GM20431 (cell line): Measurements from ENCODE around the gene OR10P1.
"Not testable (repeated sequence)": the region's sequence is repeated elsewhere in the genome, so short reads cannot be mapped to it uniquely, and the experiment has no call there.

Experiments
- in situ Hi-C: fragments of 300-500 bp; cut with MseI, MboI; formaldehyde crosslinking; loops from one replicate; pipeline ENCODE4 v1.15.0; 2020; ENCODE audit warnings: low sequenced_read_pairs; ENCODE audit not compliant: unreplicated experiment

OR10P1 gene

GRCh38 chr12:55636853-55637252 lies at the start of gene OR10P1:
Gene OR10P1 (plus strand): TSS chr12:55636892. CDS start chr12:55636892, 0 bp downstream.
- in situ Hi-C loops, result no loop called here

- in situ Hi-C loops, result not testable (repeated sequence)
These were observed 46.5 kb upstream of the OR10P1 start for GRCh38 chr12:55590152-55590551.

GRCh38 chr12:55607821-55608594 lies 28.7 kb upstream of the OR10P1 start:
- in situ Hi-C loops, result no loop called here

GRCh38 chr12:55610598-55610997 lies 26.1 kb upstream of the OR10P1 start:
- in situ Hi-C loops, result loop anchor here (10.0 kb wide), 1 partner anchor 416 kb away; no protein-coding TSS in a partner anchor

- in situ Hi-C loops, result loop anchor here (10.0 kb wide), 1 partner anchor 418 kb away; no protein-coding TSS in a partner anchor
These were observed 24.0 kb upstream of the OR10P1 start for GRCh38 chr12:55612646-55613045.

GRCh38 chr12:55614764-55615163 lies 21.9 kb upstream of the OR10P1 start:
- in situ Hi-C loops, result loop anchor here (10.0 kb wide), 1 partner anchor 420 kb away; no protein-coding TSS in a partner anchor

- in situ Hi-C loops, result loop anchor here (10.0 kb wide), 1 partner anchor 425 kb away; no protein-coding TSS in a partner anchor
These were observed 17.1 kb upstream of the OR10P1 start for GRCh38 chr12:55619354-55620138.

GRCh38 chr12:55624056-55624455 lies 12.6 kb upstream of the OR10P1 start:
- in situ Hi-C loops, result no loop called here

GRCh38 chr12:55626154-55626553 lies 10.5 kb upstream of the OR10P1 start:
- in situ Hi-C loops, result no loop called here

- in situ Hi-C loops, result no loop called here
These were observed 7.4 kb upstream of the OR10P1 start for GRCh38 chr12:55629058-55629841.

GRCh38 chr12:55631056-55631455 lies 5.6 kb upstream of the OR10P1 start:
- in situ Hi-C loops, result no loop called here

- in situ Hi-C loops, result no loop called here
These were observed 5.0 kb upstream of the OR10P1 start for GRCh38 chr12:55631733-55632132.

- in situ Hi-C loops, result no loop called here
These were observed 3.5 kb upstream of the OR10P1 start for GRCh38 chr12:55633151-55633550.

GRCh38 chr12:55636116-55636655 lies 506 bp upstream of the OR10P1 start:
- in situ Hi-C loops, result no loop called here

GRCh38 chr12:55637467-55637866 lies 775 bp downstream of the OR10P1 start:
- in situ Hi-C loops, result no loop called here

GRCh38 chr12:55641595-55641994 lies 4.9 kb downstream of the OR10P1 start:
- in situ Hi-C loops, result no loop called here

- in situ Hi-C loops, result no loop called here
These were observed 5.6 kb downstream of the OR10P1 start for GRCh38 chr12:55642267-55642666.

GRCh38 chr12:55642669-55643068 lies 6.0 kb downstream of the OR10P1 start:
- in situ Hi-C loops, result no loop called here

GRCh38 chr12:55644591-55644990 lies 7.9 kb downstream of the OR10P1 start:
- in situ Hi-C loops, result no loop called here

GRCh38 chr12:55647027-55647426 lies 10.3 kb downstream of the OR10P1 start:
- in situ Hi-C loops, result no loop called here
